Loucy (cell line): ENCODE results near the gene ABCC4.

ENCODE experiments used
- H2AFZ ChIP-seq: fragments of 200-600 bp; sonication (generic); 2 replicates; pipeline ENCODE4 v1.6.0; 2016; ENCODE audit warnings: antibody characterized with exemption, mild to moderate bottlenecking, low read length, moderate library complexity
- H3F3A ChIP-seq: fragments of 200-600 bp; 2 replicates; pipeline ENCODE4 v1.6.0; 2016; ENCODE audit warnings: antibody characterized with exemption, low read depth, mild to moderate bottlenecking
- H3K27me3 ChIP-seq: fragments of 200-600 bp; sonication (generic); 2 replicates; pipeline ENCODE4 v1.6.1; 2014; ENCODE audit warnings: low read length, mild to moderate bottlenecking; ENCODE audit not compliant: insufficient read depth, poor library complexity, severe bottlenecking
- H3K36me3 ChIP-seq: fragments of 200-600 bp; sonication (generic); 2 replicates; pipeline ENCODE4 v1.6.1; 2016; ENCODE audit warnings: low read length; ENCODE audit not compliant: insufficient read depth
- H3K4me1 ChIP-seq: fragments of 200-600 bp; sonication (generic); 2 replicates; pipeline ENCODE4 v1.5.1; 2014; ENCODE audit warnings: low read length, mild to moderate bottlenecking; ENCODE audit not compliant: insufficient read depth, poor library complexity, severe bottlenecking
- H3K4me2 ChIP-seq: fragments of 200-600 bp; sonication (generic); 2 replicates; pipeline ENCODE4 v1.6.0; 2014; ENCODE audit warnings: antibody characterized with exemption, low read length, low read depth, mild to moderate bottlenecking; ENCODE audit not compliant: poor library complexity, severe bottlenecking
- H3K4me3 ChIP-seq: fragments of 200-600 bp; sonication (generic); 2 replicates; pipeline ENCODE4 v1.5.1; 2014; ENCODE audit warnings: low read length, mild to moderate bottlenecking, mixed read lengths; ENCODE audit not compliant: poor library complexity, severe bottlenecking
- H3K79me2 ChIP-seq: fragments of 200-600 bp; sonication (generic); 2 replicates; pipeline ENCODE4 v1.6.1; 2014; ENCODE audit warnings: low read length; ENCODE audit not compliant: insufficient read depth
- H3K9ac ChIP-seq: fragments of 200-600 bp; sonication (generic); 2 replicates; pipeline ENCODE4 v1.6.0; 2014; ENCODE audit warnings: mild to moderate bottlenecking, low read depth, low read length, moderate library complexity; ENCODE audit not compliant: poor library complexity, severe bottlenecking
- H3K9me2 ChIP-seq: fragments of 200-600 bp; sonication (generic); replicated peaks from 2 replicates; pipeline ENCODE4 v1.6.1; 2016; ENCODE audit warnings: low read depth, low read length, mixed read lengths
- H3K9me3 ChIP-seq: fragments of 200-600 bp; sonication (generic); 2 replicates; pipeline ENCODE4 v1.6.1; 2014; ENCODE audit warnings: mild to moderate bottlenecking, antibody characterized with exemption, low read length, low read depth; ENCODE audit not compliant: insufficient read depth
- H4K20me1 ChIP-seq: fragments of 200-600 bp; sonication (generic); 2 replicates; pipeline ENCODE4 v1.6.0; 2014; ENCODE audit warnings: antibody characterized with exemption, low read length, mild to moderate bottlenecking; ENCODE audit not compliant: insufficient read depth, poor library complexity, severe bottlenecking
- EZH2phosphoT487 ChIP-seq: fragments of 200-600 bp; IDR thresholded peaks from 2 replicates; pipeline ENCODE4 v1.6.1; 2018; ENCODE audit warnings: antibody characterized with exemption, mild to moderate bottlenecking, moderate library complexity, borderline replicate concordance
- TF ChIP-seq, protein P1 (sequence below): fragments of 200-600 bp; sonication (generic); conservative IDR thresholded peaks from 2 replicates; pipeline ENCODE4 v1.5.1; 2014; ENCODE audit warnings: mild to moderate bottlenecking, antibody characterized with exemption, low read length

ABCC4 gene

DNA sequence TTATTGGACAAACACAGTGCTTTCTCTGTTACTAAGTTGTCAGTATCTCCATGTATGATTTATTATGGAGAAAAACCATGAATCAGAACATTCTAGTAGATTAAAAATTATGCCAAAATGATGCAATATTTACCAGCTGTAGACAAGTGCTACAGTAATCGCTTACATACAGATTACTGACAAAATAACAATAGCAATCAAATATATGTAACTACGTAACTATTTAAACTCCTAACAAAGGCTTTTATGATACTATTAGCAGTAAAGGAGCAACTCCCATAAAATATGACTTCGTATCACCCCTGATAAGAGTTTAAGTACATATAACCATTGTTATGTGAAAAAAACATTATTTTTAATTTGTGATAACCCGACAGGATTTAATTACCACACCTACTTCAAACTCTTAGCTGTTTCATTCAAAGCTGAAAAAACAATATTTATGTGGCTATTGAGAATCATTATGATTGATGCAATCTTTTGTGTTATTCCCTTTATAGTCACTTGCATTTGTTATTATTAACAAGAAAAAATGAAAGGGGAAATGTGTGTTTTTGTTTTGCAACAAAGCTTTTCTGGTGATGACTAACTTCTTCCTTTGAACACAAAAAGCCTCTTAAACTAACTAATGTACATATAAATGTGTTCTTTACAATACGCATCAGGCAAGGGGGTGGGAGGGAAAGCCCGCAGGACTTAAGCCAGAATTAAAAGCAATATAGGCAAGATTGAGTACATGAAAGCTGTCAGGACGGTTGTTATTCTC, 147.4 kb downstream of the ABCC4 start:
- Histone ChIP-seq H3K9me2 (no peaks in the 10 kb centered on the region), H3K4me1 (no peaks in the 10 kb centered on the region), H3K36me3 (no peaks in the 10 kb centered on the region), H3K4me2 (no peak overlapping the region), H2AFZ (no peak overlapping the region), H3K27me3 (no peaks in the 10 kb centered on the region), H3K4me3 (no peak overlapping the region), H4K20me1 (no peaks in the 10 kb centered on the region), H3K9ac (no peak overlapping the region), H3F3A (no peaks in the 10 kb centered on the region), H3K79me2 (no peaks in the 10 kb centered on the region), H3K9me3 (no peaks in the 10 kb centered on the region)
- TF ChIP-seq EZH2phosphoT487: no peak
- TF ChIP-seq, protein P1, sequence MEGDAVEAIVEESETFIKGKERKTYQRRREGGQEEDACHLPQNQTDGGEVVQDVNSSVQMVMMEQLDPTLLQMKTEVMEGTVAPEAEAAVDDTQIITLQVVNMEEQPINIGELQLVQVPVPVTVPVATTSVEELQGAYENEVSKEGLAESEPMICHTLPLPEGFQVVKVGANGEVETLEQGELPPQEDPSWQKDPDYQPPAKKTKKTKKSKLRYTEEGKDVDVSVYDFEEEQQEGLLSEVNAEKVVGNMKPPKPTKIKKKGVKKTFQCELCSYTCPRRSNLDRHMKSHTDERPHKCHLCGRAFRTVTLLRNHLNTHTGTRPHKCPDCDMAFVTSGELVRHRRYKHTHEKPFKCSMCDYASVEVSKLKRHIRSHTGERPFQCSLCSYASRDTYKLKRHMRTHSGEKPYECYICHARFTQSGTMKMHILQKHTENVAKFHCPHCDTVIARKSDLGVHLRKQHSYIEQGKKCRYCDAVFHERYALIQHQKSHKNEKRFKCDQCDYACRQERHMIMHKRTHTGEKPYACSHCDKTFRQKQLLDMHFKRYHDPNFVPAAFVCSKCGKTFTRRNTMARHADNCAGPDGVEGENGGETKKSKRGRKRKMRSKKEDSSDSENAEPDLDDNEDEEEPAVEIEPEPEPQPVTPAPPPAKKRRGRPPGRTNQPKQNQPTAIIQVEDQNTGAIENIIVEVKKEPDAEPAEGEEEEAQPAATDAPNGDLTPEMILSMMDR: no peak

DNA sequence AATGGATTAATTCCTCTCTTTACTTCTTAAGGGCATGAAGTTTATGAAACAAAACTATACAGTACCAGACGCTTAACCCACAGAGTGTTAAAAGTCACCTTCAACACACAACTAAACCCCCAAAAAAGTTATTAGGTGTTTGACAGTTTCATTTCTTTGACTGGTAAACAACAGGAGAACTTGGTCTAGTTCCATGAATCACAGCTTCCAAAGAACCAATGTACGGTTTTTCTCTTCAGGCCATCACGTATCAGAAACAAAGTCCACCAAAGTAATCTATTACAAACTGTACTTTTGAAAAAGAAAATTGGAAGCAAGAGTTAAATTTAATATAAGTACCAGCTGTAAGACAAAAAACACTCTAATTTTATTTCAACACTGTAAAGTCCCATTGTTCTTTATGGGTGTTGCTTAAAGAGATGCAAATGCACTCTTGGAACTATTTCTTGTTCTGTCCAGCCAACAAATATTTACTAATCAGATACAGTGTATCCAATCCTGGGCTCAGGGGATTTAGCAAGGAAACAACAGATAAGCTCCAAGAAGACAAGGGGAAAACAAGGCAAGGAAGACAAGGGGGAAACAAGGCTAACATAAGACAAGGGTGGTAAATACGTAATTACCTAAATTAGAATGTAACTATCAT, 149.2 kb downstream of the ABCC4 start:
- no peak overlapping the region for H3K9ac ChIP-seq
- no peak for TF ChIP-seq EZH2phosphoT487
- TF ChIP-seq, protein P1: no peak
- no peaks in the 10 kb centered on the region for H4K20me1 ChIP-seq
- H3K9me2 ChIP-seq: no peaks in the 10 kb centered on the region
- H3K4me1 ChIP-seq: no peaks in the 10 kb centered on the region
- no peaks in the 10 kb centered on the region for H3K27me3 ChIP-seq
- no peak overlapping the region for H3K4me3 ChIP-seq
- no peaks in the 10 kb centered on the region for H3F3A ChIP-seq
- no peak overlapping the region for H3K4me2 ChIP-seq
- no peaks in the 10 kb centered on the region for H3K36me3 ChIP-seq
- H2AFZ ChIP-seq: no peak overlapping the region
- H3K9me3 ChIP-seq: no peaks in the 10 kb centered on the region
- H3K79me2 ChIP-seq: no peaks in the 10 kb centered on the region

DNA sequence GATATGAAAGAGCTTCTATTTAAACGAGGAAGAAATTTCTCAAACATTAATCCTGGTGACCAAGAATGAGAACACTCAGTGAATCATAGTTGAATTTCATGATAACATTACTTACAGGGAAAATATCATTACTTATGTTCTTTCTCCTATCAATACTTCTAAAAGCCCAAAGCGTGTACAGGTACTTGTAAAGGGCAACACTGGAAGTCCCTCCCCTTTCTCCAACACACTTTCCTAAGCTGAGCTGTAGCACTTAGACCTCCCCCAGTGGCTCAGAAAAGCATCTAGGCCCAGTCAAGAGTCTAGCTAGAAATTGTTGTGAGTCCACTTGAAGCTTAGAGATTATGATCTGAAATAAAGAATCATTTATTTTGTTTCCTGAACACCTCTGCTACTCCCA, 150.7 kb downstream of the ABCC4 start:
- no peaks in the 10 kb centered on the region for H3K4me1 ChIP-seq
- no peak overlapping the region for H3K4me2 ChIP-seq
- H3K4me3 ChIP-seq: no peak overlapping the region
- H3K36me3 ChIP-seq: no peaks in the 10 kb centered on the region
- no peaks in the 10 kb centered on the region for H3F3A ChIP-seq
- no peak overlapping the region for H3K9ac ChIP-seq
- H3K27me3 ChIP-seq: no peaks in the 10 kb centered on the region
- TF ChIP-seq, protein P1: no peak
- TF ChIP-seq EZH2phosphoT487: no peak
- H4K20me1 ChIP-seq: no peaks in the 10 kb centered on the region
- H3K79me2 ChIP-seq: no peaks in the 10 kb centered on the region
- no peak overlapping the region for H2AFZ ChIP-seq
- H3K9me3 ChIP-seq: no peaks in the 10 kb centered on the region
- H3K9me2 ChIP-seq: no peaks in the 10 kb centered on the region
